ENCODE results near the gene OPN1SW. TPM values are rescaled to one million over a fixed set of nuclear protein-coding genes. Genes with fewer than 3 reads are reported as not detected.

The OPN1SW gene
- not detected for total RNA-seq

- Mint-ChIP-seq H3K4me1 (ENCODE audit: low read depth) (peaks cover 12% of the 10 kb centered on the region), H3K9me3 (peaks cover 15% of the 10 kb centered on the region), H3K27me3 (no peaks in the 10 kb centered on the region), H3K27ac (no peak within 1 kb of the TSS), H3K4me3 (no peak within 1 kb of the TSS), H3K36me3 (ENCODE audit: low read depth) (peaks cover 34% of the 10 kb centered on the region)
- no peak for ATAC-seq
- CTCF ChIA-PET: no interaction called here
- POLR2A ChIA-PET: interaction anchor here (1.3 kb wide), 1 partner anchor 36 kb away, joined by 3 read pairs; the partner anchor contains the start of gene CALU
- intact Hi-C loops (cut with micrococcal nuclease): no loop called here
- no peak for TF ChIP-seq CTCF (IDR thresholded peaks at IDR 0.05)
- DNase-seq: no peak
Measured at GRCh38 chr7:128775744-128776474, at the start of gene OPN1SW. OPN1SW (minus strand) TSS chr7:128775794; CDS start chr7:128775781, 13 bp downstream.

- DNase-seq (no peak), ATAC-seq (no peak)
- CTCF ChIA-PET: interaction anchor here (2.1 kb wide), 1 partner anchor 62 kb away, joined by 7 read pairs; no protein-coding TSS in a partner anchor
- no peak overlapping the region for H3K4me3 Mint-ChIP-seq
- intact Hi-C loops (cut with micrococcal nuclease): no loop called here
- H3K36me3 Mint-ChIP-seq (ENCODE audit: low read depth): no peaks in the 10 kb centered on the region
- H3K9me3 Mint-ChIP-seq: no peaks in the 10 kb centered on the region
- peaks cover 2% of the 10 kb centered on the region for H3K27me3 Mint-ChIP-seq
- no peak overlapping the region for H3K27ac Mint-ChIP-seq
- POLR2A ChIA-PET: no interaction called here
- TF ChIP-seq CTCF (IDR thresholded peaks at IDR 0.05): no peak
- H3K4me1 Mint-ChIP-seq (ENCODE audit: low read depth): peaks cover 9% of the 10 kb centered on the region
Measured at GRCh38 chr7:128821724-128822123, 46.1 kb upstream of the OPN1SW start.

- Mint-ChIP-seq H3K4me1 (ENCODE audit: low read depth) (peaks cover 9% of the 10 kb centered on the region), H3K4me3 (no peak overlapping the region), H3K36me3 (ENCODE audit: low read depth) (no peaks in the 10 kb centered on the region), H3K9me3 (no peaks in the 10 kb centered on the region), H3K27me3 (no peaks in the 10 kb centered on the region), H3K27ac (no peak overlapping the region)
- no peak for DNase-seq
- ChIA-PET POLR2A (interaction anchor here (1.3 kb wide), 1 partner anchor 17 kb away, joined by 3 read pairs; no protein-coding TSS in a partner anchor), CTCF (interaction anchor here (1.1 to 2.2 kb wide), 2 partner anchors 24 to 45 kb away, joined by 5 to 9 read pairs; partner anchors contain the start of gene ATP6V1F)
- TF ChIP-seq CTCF (IDR thresholded peaks at IDR 0.05): no peak
- intact Hi-C loops (cut with micrococcal nuclease): no loop called here
- no peak for ATAC-seq
Measured at GRCh38 chr7:128818694-128819093, 43.1 kb upstream of the OPN1SW start.

GRCh38 chr7:128815289-128815942 is 39.8 kb upstream of the OPN1SW start:
- TF ChIP-seq CTCF (IDR thresholded peaks at IDR 0.05): no peak
- no peak for ATAC-seq
- H3K4me3 Mint-ChIP-seq: no peak overlapping the region
- peaks cover 7% of the 10 kb centered on the region for H3K4me1 Mint-ChIP-seq (ENCODE audit: low read depth)
- intact Hi-C loops (cut with micrococcal nuclease): no loop called here
- no peak for DNase-seq
- no peaks in the 10 kb centered on the region for H3K9me3 Mint-ChIP-seq
- CTCF ChIA-PET: interaction anchor here (1.1 to 1.3 kb wide), 2 partner anchors 68 to 276 kb away, joined by 3 read pairs; no protein-coding TSS in a partner anchor
- POLR2A ChIA-PET: no interaction called here
- H3K27ac Mint-ChIP-seq: no peak overlapping the region
- no peaks in the 10 kb centered on the region for H3K36me3 Mint-ChIP-seq (ENCODE audit: low read depth)
- H3K27me3 Mint-ChIP-seq: no peaks in the 10 kb centered on the region

GRCh38 chr7:128814499-128814898 is 38.9 kb upstream of the OPN1SW start:
- ChIA-PET CTCF (interaction anchor here (1.1 to 1.3 kb wide), 2 partner anchors 69 to 277 kb away, joined by 3 read pairs; no protein-coding TSS in a partner anchor), POLR2A (no interaction called here)
- ATAC-seq: no peak
- H3K4me3 Mint-ChIP-seq: no peak overlapping the region
- no peak for DNase-seq
- H3K27me3 Mint-ChIP-seq: no peaks in the 10 kb centered on the region
- no peak for TF ChIP-seq CTCF (IDR thresholded peaks at IDR 0.05)
- no peaks in the 10 kb centered on the region for H3K4me1 Mint-ChIP-seq (ENCODE audit: low read depth)
- H3K36me3 Mint-ChIP-seq (ENCODE audit: low read depth): no peaks in the 10 kb centered on the region
- intact Hi-C loops (cut with micrococcal nuclease): no loop called here
- no peaks in the 10 kb centered on the region for H3K9me3 Mint-ChIP-seq
- H3K27ac Mint-ChIP-seq: no peak overlapping the region

Measured in activated CD8-positive, alpha-beta T cell treated with anti-CD3 and anti-CD28 coated beads for 36 hours (primary cell).